ENCODE data around the gene SLC2A1.
A peak's percentile ranks its signal among the peaks of the same experiment; 100 is the strongest.
"Not testable (repeated sequence)": the region's sequence is repeated elsewhere in the genome, so short reads cannot be mapped to it uniquely, and the experiment has no call there.

Gene SLC2A1

DNA sequence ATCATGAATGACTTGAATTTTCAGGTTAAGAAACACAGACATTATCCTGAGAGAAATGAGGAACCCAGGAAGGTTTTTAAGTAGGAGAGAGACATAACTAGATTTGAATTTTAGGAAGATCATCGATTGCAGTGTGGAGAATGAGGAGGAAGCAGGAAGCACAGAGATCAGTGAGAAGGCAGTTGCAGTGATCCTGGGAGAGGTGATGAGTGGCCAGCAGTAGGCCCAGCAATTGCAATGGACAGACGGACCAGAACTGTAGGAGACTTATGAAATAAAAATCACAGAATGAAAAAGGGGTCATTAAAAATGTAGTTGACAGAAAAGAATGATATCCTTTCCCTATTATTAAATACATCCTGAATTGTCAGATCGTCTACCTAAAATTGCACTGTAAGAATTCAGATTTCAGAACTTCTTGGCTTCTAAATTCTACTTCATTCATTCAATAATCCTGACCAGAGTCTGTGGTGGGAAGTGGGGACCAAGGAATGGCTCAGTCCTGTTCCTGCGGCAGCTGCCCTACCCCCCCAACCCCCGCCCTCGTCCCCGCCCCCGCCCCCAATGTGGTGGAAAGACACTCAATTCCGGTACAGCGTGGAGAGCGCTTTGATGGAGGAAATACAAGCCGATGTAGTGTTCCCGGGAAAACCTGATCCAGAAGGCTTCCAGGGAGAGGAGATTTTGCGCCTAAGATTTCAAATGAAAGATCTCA lies 35.1 kb downstream of the SLC2A1 start:
- intact Hi-C loops (cut with DNase I), result loop anchor here (5.0 to 10.0 kb wide), 2 partner anchors 34 to 149 kb away; partner anchors contain the start of gene SLC2A1
- peak in 15 of 42 donors; percentile 18 to 66 (median 41) for DNase-seq

DNA sequence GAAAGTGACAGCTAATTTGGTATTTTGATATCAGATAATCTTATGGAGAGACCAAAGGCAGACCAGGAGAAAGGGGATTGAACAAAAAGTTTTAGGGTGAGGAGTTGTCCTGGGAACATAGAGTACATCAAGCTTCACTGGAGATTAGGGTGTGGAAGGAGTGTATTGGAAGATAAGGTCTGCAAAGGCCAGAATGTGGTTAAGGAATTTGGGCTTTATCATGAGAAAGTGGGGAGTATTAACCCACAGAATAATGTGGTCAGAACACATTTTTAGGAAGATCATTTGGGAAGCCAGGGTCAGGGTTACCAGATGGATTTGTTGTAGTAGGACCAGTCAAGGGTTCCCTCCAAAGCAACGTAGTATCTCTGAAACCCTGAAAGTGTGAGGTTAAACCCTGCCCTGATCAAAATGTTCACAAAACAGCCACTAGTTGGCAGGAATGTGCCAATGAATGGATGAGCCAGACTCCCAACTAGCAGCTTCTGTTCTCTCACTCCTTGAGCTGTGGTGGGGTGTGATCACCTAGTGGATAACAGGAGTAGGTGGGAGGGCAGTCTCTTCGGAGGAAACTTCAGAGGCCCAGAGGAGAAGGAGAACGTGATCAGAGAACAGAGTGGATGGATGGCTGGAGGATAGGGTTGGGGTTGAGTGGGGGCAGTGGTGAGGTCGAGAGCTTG lies 35.8 kb downstream of the SLC2A1 start:
- intact Hi-C loops (cut with DNase I), result loop anchor here (5.0 to 10.0 kb wide), 2 partner anchors 34 to 148 kb away; partner anchors contain the start of gene SLC2A1
- DNase-seq, result peak in 36 of 42 donors; percentile 23 to 88 (median 67)

DNA sequence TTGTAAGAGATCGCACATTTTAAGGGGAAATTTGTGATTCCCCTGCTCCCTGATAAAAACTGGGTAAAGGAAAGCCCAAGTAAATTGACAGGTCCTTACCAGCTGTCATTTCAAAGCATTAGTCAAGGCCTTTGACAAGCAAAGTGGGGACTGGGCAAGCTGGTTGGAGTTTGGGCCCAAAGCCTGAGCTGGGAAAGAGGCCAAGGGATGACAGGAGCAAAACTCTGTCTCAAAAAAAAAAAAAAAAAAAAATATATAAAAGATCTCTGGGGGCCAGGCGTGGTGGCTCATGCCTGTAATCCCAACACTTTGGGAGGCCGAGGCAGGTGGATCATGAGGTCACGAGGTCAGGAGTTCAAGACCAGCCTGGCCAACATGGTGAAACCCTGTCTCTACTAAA lies 36.9 kb downstream of the SLC2A1 start:
- peak in 1 of 42 donors; percentile 40 for DNase-seq
- intact Hi-C loops (cut with DNase I), result loop anchor here (5.0 to 10.0 kb wide), 2 partner anchors 36 to 147 kb away; partner anchors contain the start of gene SLC2A1

DNA sequence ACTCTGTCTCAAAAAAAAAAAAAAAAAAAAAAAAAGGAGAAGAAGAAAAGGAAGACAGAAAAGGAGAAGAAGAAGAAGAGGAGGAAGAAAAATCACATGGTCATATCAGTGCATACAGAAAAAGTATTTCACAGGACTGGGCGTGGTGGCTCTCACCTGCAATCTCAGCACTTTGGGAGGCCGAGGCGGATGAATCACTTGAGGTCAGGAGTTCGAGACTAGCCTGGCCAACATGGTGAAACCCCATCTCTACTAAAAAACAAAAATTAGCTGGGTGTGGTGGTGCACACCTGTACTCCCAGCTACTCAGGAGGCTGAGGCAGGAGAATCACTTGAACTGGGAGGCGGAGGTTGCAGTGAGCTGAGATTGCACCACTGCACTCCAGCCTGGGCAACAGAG lies 39.0 kb downstream of the SLC2A1 start:
- not testable (repeated sequence) for DNase-seq
- intact Hi-C loops (cut with DNase I), result loop anchor here (5.0 to 10.0 kb wide), 2 partner anchors 38 to 145 kb away; partner anchors contain the start of gene SLC2A1

DNA sequence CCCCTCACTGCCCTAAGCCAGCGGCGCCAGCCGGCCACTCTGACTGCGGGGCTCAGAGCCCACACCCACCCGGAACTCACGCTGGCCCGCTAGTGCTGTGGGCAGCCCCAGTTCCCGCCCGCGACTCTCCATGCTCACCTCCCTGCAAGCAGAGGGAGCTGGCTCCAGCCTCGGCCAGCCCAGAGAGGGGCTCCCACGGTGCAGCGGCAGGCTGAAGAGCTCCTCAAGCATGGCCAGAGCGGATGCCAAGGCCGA lies 41.5 kb downstream of the SLC2A1 start:
- no peak for DNase-seq
- intact Hi-C loops (cut with DNase I), result no loop called here

DNA sequence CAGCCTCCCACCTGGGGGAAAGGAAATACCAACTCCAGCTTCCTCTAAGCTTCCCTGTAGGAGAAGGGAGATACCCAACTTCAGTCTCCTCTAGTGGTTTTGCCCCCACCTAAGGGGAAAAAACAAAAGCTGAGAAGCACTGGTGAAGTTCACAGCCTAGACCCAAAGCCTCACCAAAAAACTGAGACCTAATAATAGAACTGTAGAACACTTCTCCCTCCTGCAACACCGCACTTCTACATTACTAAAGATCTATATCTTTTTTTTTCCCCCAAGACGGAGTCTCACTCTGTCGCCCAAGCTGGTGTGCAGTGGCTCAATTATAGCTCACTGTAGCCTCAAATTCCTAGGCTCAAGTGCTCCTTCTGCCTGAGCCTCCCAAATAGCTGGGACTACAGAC lies 43.2 kb downstream of the SLC2A1 start:
- intact Hi-C loops (cut with DNase I), result no loop called here
- no peak for DNase-seq

DNA sequence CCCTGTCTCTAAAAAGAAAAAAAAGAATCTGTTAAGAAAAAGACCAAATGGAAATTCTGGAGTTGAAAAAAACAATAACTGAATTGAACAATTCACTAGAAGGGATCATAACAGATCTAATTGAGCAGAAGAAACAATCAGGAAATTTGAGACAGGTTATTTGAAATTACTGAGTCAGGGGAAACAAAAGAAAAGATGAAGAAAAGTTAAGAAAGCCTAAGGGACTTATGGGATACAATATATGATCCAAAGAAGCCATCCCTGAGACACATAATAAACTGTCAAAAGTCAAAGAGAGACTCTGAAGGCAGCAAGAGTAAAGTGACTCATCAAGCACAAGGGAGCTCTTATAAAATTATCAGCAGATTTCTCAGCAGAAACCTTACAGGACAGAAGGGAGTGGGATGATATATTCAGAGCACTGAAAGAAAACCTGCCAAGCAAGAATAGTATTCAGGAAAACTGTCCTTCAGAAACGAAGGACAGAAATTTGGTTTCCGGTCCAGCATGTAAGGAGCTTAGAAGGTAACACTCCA lies 44.5 kb downstream of the SLC2A1 start:
- intact Hi-C loops (cut with DNase I), result no loop called here
- DNase-seq, result no peak

DNA sequence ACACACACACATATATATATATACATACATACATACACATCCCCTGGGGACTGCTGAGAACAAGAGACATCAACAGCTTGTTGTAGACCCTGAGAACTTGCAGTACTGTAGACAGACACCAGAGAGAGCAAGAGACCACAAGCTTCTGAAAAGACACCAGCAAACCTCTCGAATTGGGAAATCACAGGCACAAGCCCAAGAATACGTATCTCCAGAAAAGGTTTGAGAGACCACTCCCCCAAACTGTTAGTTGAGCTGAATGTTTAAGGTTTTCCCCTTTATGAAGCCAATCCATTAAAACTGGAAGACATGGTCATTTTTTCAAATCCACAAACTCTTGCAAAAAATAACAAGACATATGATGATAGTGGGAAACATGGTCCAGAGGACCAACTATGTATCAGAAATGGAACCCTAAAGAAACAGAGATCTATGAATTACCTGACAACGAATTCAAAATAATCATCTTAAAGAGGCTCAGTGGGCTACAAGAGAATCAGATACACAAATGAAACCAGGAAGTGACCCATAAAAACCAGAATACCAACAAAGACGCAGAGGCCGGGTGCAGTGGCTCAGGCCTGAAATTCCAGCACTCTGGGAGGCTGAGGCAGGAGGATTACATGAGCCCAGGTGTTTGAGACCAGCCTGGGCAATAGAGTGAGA lies 45.1 kb downstream of the SLC2A1 start:
- peak in 14 of 42 donors; percentile 31 to 82 (median 54) for DNase-seq

DNA sequence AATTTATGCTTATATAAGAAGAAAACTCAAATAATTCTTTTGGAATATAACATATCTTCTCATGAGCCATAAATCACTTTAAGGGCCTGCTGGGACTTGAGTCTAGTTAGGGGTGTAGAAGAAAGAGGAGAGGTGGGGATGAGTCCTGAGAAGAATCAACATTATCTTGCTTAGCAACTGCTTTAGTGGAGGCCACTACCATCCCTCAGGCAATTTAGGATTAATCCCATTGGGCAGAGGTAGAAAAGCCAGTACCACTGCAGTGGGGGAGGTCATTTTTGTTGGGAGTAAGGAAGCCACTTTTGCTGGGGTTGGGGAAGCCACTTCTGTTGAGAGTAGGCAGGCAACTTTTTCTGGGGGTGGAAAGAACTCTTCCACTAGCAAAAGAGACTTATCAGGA lies 47.7 kb downstream of the SLC2A1 start:
- no peak for DNase-seq
- intact Hi-C loops (cut with DNase I), result no loop called here

More for the DNA sequence above, 45.1 kb downstream of the SLC2A1 start:
- intact Hi-C loops (cut with DNase I), result loop anchor here (2.0 kb wide), 1 partner anchor 159 kb away; no protein-coding TSS in a partner anchor

DNA sequence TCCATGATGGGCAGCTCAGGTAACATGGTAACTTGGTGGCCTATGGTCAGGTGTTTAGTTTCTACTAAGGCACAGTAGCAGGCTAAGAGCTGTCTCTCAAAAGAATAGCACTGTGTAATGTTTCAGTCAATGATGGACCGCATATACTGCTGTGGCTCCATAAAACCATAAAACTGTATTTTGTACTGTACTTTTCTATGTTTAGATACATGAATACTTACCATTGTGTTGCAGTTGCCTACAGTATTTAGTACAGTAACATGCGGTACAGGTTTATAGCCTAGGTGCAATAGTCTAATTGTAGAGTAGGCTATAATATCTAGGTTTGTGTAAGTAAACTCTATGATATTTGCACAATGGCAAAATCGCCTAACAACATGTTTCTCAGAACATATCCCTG lies 50.6 kb downstream of the SLC2A1 start:
- DNase-seq, result no peak
- intact Hi-C loops (cut with DNase I), result no loop called here

DNA sequence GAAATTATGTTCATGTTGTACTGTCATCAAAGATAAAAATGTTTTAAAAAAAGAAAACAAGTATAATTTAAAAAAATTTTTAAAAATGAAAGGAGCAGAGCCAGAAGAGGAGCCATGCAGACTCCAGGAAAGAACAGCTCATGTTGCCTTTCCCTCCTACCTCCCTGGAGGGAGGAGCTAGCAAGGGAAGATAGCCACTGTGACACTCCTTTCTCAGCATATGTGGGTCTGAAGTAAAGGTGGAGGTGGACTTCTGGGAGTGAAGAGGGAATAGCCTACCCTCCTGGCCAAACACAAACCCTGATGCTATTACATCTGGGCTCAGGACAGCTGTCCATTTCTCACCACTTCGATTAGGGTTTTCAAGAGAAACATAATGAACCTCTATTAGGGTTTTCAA lies 54.2 kb downstream of the SLC2A1 start:
- DNase-seq, result no peak
- intact Hi-C loops (cut with DNase I), result no loop called here

DNA sequence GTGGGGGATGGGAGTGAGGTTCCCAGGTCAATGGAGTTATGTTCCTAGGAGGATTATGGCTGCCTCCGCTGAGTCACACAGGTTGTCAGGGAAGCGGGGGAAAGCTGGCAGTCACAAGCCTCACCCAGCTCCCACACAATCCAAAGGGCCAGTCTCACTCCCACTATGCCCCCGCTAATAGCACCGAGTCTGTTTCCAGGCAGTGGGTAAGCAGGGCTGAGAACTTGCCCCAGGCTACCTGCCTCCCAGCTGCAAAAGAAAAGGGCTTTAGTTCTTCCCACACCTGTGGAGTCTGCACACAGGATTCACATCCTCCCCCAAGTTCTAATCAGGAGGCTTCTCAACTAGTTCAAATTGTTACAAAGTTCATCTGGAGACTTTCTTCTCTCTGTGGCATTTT lies 58.7 kb downstream of the SLC2A1 start:
- DNase-seq; intact Hi-C loops (cut with DNase I): not testable (repeated sequence)

DNA sequence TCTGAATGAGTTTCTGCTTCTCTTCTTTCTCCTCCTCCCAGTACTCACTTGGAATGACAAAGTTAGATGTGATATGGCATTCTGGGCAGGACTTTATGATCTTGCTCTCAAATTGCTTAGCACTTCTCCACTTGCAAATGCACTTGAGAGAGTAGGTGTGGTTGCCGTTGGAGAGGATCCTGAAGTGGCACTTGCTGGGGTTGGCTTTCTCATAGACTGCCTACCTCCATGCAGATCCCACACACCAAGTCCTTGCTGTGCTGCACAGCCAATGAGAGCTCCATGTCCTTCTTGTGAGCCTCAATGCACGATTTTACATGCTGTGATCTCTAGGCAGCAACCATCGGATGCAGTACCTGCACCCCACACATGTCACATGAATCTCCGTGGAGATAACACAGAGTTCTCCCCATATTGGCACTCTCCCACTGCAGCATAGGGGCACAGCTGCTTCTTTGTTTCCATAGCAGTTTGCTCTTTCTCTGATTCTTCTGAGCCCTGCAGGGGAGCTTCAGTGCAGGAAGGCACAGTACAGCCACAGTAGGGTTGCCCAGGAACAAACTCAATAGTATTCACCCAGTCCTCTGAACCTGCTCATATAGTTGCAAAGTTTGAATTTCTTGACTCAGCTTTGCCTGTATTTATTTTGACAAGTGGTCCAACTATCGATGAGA lies 67.1 kb downstream of the SLC2A1 start:
- intact Hi-C loops (cut with DNase I), result no loop called here
- peak in 11 of 42 donors; percentile 2 to 62 (median 24) for DNase-seq

DNA sequence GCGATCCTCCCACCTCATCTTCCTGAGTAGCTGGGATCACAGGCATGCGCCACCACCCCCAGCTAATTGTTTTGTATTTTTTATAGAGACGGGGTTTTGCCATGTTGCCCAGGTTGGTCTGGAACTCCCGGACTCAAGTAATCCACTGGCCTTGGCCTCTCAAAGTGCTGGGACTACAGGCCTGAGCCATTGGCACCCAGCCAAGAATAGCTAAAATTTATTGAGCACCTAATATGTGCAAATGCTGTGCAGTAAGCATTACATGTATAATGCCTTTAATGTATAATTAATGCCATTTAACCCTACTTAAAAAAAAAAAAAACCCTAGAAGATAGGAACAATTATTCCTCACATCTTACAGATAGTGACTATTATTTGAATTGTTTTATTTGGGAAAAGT lies 69.4 kb downstream of the SLC2A1 start:
- intact Hi-C loops (cut with DNase I), result no loop called here
- DNase-seq, result no peak

DNA sequence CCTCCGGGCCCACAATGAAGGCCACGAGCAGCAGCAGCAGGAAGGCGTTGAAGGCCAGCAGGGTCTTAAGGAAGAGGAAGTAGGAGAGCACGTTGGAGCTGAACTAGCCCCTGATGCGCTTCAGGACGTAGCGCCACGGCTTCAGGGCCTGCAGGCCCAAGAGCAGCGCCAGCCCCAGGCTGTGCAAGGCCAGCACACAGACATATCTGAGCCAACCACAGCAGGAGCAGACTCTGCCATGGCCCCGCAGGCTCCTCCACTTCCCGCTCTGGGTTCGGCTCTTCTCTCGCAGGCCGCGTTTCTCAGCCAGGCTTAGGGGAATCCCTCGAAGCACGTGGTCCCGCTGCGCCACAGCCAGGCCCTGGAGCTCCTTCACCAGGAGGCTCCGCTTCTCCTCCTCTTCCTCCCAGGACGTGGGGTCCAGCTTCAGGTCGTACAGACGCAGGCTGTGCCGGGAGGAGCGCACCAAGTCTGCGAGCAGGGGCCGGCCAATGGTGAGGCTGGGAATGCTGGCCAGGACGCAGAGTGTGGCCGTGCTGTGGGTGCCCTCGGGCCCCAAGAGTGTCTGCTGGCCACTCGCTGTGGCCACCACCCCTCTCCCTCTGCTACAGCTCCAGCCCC lies 70.5 kb downstream of the SLC2A1 start:
- DNase-seq, result no peak
- intact Hi-C loops (cut with DNase I), result no loop called here

DNA sequence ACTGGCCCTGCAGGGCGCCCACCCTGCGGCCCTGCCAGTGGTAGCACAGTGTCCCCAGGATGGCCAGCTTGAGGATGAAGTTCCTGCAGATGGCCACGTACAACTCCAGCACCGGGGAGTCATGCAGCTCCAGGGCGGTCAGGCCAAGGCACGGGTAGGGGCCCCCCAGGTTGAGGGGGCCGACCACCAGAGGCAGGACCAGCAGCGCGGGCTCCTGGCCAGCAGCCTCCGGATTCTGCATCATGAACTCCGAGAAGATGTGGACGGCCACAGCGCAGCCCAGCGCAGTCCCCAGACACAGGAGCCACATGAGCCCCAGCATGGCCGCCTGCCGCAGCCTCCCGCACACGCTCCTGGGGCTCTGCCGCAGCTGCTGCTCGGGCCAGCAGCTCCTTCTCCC lies 71.3 kb downstream of the SLC2A1 start:
- DNase-seq, result no peak
- intact Hi-C loops (cut with DNase I), result no loop called here

DNA sequence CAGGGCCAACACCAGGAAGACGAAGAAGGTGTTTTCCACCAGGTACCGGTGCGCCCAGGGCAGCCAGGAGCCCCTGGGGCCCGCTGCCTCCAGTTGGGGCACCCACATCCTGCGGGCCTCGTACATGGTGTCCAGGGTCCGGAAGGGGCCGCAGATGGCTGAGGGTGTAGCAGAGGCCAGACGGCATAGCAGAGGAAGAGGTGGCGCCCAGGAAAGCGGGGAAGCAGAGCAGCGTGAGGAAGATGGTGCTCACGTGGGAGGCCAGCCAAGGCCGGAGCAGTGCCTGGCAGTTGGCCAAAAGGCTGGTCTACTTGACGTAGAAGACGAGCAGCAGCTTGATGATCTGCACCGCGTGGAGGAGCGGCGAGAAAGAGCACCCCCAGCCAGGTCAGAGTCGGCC lies 71.9 kb downstream of the SLC2A1 start:
- intact Hi-C loops (cut with DNase I), result no loop called here
- no peak for DNase-seq

DNA sequence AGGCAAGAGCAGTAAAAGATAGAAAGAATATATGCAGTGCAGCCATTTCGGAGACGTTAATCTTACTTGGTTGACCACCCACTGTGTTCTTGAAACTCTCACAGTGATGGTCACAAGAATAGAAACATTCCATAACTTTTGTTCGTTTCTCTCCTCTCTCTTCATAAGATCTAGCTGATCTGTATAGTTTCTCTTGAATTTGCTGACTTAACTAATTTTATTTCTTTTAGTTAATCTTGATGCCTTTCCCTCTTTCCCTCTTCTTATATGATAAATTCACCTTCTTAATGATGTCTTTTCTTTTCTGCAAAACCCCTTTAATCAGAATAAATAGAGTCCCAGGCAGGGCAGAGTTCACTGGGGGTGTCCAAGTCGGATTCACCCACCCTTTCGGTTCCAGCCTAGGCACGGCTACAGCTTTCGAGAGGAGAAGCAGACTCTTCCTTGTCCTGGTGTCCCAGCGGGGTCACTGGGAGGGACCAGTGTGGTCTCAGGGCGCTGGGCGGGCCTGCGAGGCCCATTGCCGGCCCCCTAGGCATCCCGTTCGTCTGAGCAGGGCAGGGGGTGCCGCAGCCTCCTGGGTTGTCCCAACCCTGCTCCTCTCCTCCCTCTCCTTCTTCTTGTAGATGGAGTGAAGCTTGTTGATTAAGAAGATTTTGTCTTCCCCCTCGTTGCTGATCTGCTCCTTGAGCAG lies 72.5 kb downstream of the SLC2A1 start:
- DNase-seq, result no peak
- intact Hi-C loops (cut with DNase I), result no loop called here

All from head of caudate nucleus (tissue), 42 donors.